NT2/D1 (cell line): ENCODE data around the gene ITPRIP.

Source experiments
- SUZ12 ChIP-seq: IDR thresholded peaks from 2 replicates; pipeline ENCODE4 v1.6.1; 2011; ENCODE audit not compliant: insufficient read length, insufficient read depth; ENCODE audit errors: extremely low read depth
- ZNF274 ChIP-seq: IDR thresholded peaks from 2 replicates; pipeline ENCODE4 v1.6.1; 2011; ENCODE audit warnings: mild to moderate bottlenecking, low read depth, low read length

- no peak for TF ChIP-seq SUZ12
- no peak for TF ChIP-seq ZNF274
Measured at GRCh38 chr10:104293781-104294321, 44.4 kb downstream of the ITPRIP start.
